K562 (cell line): Measurements from ENCODE around the gene IL6ST. TPM values are rescaled to one million over a fixed set of nuclear protein-coding genes. Genes with fewer than 3 reads are reported as not detected.

ENCODE experiments used
- ATF7 ChIP-seq: fragments of 450-650 bp; IDR thresholded peaks from 2 replicates; pipeline ENCODE4 v1.7.1; 2014; ENCODE audit warnings: mild to moderate bottlenecking, moderate library complexity
- BCOR ChIP-seq: fragments of 450-650 bp; IDR thresholded peaks from 2 replicates; pipeline ENCODE4 v1.6.1; 2016
- CBX2 ChIP-seq: fragments of 200-600 bp; sonication (generic); IDR thresholded peaks from one replicate; pipeline ENCODE4 v1.6.1; 2012; ENCODE audit warnings: mild to moderate bottlenecking, low read length, inconsistent platforms; ENCODE audit not compliant: insufficient read depth, poor library complexity, severe bottlenecking
- CBX5 ChIP-seq: IDR thresholded peaks from 2 replicates; pipeline ENCODE4 v1.6.1; 2014; ENCODE audit warnings: low read depth, borderline replicate concordance
- DDX20 ChIP-seq: fragments of 450-650 bp; IDR thresholded peaks from 2 replicates; pipeline ENCODE4 v1.6.1; 2016; ENCODE audit warnings: missing genetic modification characterization, low read depth, mild to moderate bottlenecking, missing compliant biosample characterization, moderate library complexity
- ELF1 ChIP-seq: fragments of 200-800 bp; sonication (Bioruptor generic); IDR thresholded peaks from 2 replicates; pipeline ENCODE4 v1.6.1; 2016; ENCODE audit warnings: missing genetic modification characterization, missing compliant biosample characterization
- HDGF ChIP-seq: fragments of 450-650 bp; IDR thresholded peaks from 2 replicates; pipeline ENCODE4 v1.6.1; 2016
- KLF1 ChIP-seq: fragments of 450-650 bp; IDR thresholded peaks from 2 replicates; pipeline ENCODE4 v1.6.1; 2016; ENCODE audit warnings: missing genetic modification characterization, missing compliant biosample characterization
- NR3C1 ChIP-seq: sonication (generic); formaldehyde crosslinking; IDR thresholded peaks from 2 replicates; pipeline ENCODE4 v1.8.1; 2022; ENCODE audit warnings: missing genetic modification reagents
- NR4A1 ChIP-seq, 2 experiments: fragments of 250-450 bp in 1 of 2; fragments of 450-650 bp in 1 of 2; sonication (Bioruptor Pico) in 1 of 2; IDR thresholded peaks; 2 replicates each; pipeline versions ENCODE4 v1.4.0 to v1.6.1; 2016 to 2020; ENCODE audit warnings: mild to moderate bottlenecking in 2 of 2, missing compliant biosample characterization in 1 of 2, missing genetic modification characterization in 1 of 2, moderate library complexity in 1 of 2
- SMARCE1 ChIP-seq: fragments of 450-650 bp; IDR thresholded peaks from 2 replicates; pipeline ENCODE4 v1.7.1; 2016; ENCODE audit warnings: mild to moderate bottlenecking
- TBP ChIP-seq: optimal IDR thresholded peaks from 2 replicates; pipeline ENCODE3; 2011; ENCODE audit warnings: low read depth, low read length, improper control_type of control experiment
- ZBED1 ChIP-seq: IDR thresholded peaks from 2 replicates; pipeline ENCODE4 v1.6.1; 2014
- polyA plus RNA-seq, 8 experiments: library from polyadenylated mRNA; depleted of rRNA in 4 of 8; stranded (reverse) in 5 of 8; unstranded in 3 of 8; fragments of >200 nt; fragmentation: Nextera tagmentation in 2 of 8; fragmentation: Illumina TruSeq in 1 of 8; extraction: Ambion mirVana in 2 of 8; extraction: Trizol in 1 of 8; gene quantifications; 2 replicates each; pipeline versions ENCODE4 v1.2.1 to v1.2.3, GENCODE V29; 2011 to 2014; ENCODE audit warnings: inconsistent platforms in 1 of 8, missing spikeins in 1 of 8
- total RNA-seq, 7 experiments: library from RNA; depleted of rRNA in 6 of 7; stranded (reverse); fragments of >200 nt in 6 of 7; fragmentation: Illumina TruSeq in 2 of 7; extraction: Trizol in 2 of 7; gene quantifications; 2 replicates each; pipeline versions ENCODE4 v1.2.1 to v1.2.3, GENCODE V29; 2011 to 2021; ENCODE audit warnings: low replicate concordance in 1 of 7
- TF ChIP-seq, protein P1 (sequence below): sonication (generic); formaldehyde crosslinking; IDR thresholded peaks from 2 replicates; pipeline ENCODE4 v1.8.0; 2022; ENCODE audit warnings: missing genetic modification reagents, mild to moderate bottlenecking, moderate library complexity, borderline replicate concordance
- TF ChIP-seq, protein P2 (sequence below): fragments of 250-450 bp; sonication (Bioruptor Pico); IDR thresholded peaks from 2 replicates; pipeline ENCODE4 v1.4.0; 2020; ENCODE audit warnings: mild to moderate bottlenecking, moderate library complexity
- TF ChIP-seq, protein P3 (sequence below): sonication (generic); formaldehyde crosslinking; IDR thresholded peaks from 2 replicates; pipeline ENCODE4 v1.8.1; 2023; ENCODE audit warnings: mild to moderate bottlenecking, missing genetic modification reagents
- TF ChIP-seq, protein P4 (sequence below): sonication (generic); formaldehyde crosslinking; IDR thresholded peaks from 2 replicates; pipeline ENCODE4 v1.8.0; 2023; ENCODE audit warnings: missing genetic modification reagents, mild to moderate bottlenecking, borderline replicate concordance

Gene IL6ST
- total and polyA plus RNA-seq, 9 of the 15 experiments (the other 6 are each of a cell fraction or from before 2014, with no cell fraction given) = 2.0 to 27.0 (median 7.9) TPM

DNA sequence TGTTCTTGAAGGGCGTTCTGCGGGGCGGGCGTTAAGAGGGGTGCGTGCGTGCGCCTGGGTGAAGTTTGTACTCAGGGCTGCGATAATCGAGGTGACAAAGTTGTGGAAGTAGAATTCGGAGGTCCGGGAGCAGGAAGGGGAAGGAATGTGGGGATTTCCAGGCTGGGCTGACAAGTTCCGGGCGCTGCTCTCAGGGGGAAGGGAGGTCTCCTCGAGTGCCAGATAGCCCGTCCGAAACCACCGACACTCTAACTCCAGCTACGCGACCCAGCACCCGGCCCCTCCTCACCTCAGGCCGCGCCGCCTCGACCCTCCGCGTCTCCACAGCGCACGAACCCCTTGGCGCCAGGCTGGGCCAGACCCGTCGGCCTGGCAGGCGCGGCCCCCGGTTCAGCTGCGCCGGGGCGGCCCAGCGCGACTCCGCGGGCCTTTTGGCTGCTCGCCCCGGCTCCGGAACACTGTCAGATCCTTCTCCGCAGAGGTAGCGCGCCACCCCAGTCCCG, at the start of gene IL6ST (continued):
- TF ChIP-seq, protein P1, sequence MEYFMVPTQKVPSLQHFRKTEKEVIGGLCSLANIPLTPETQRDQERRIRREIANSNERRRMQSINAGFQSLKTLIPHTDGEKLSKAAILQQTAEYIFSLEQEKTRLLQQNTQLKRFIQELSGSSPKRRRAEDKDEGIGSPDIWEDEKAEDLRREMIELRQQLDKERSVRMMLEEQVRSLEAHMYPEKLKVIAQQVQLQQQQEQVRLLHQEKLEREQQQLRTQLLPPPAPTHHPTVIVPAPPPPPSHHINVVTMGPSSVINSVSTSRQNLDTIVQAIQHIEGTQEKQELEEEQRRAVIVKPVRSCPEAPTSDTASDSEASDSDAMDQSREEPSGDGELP = no peak; the same call in 1 of the 2 replicates
- peak; percentile 46; the same call in 1 of the 2 replicates for TF ChIP-seq KLF1 (tag)
- TF ChIP-seq, protein P2, sequence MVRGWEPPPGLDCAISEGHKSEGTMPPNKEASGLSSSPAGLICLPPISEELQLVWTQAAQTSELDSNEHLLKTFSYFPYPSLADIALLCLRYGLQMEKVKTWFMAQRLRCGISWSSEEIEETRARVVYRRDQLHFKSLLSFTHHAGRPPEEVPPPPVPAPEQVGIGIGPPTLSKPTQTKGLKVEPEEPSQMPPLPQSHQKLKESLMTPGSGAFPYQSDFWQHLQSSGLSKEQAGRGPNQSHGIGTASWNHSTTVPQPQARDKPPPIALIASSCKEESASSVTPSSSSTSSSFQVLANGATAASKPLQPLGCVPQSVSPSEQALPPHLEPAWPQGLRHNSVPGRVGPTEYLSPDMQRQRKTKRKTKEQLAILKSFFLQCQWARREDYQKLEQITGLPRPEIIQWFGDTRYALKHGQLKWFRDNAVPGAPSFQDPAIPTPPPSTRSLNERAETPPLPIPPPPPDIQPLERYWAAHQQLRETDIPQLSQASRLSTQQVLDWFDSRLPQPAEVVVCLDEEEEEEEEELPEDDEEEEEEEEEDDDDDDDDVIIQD (CRISPR knock-in tag) = no peak
- TF ChIP-seq BCOR = peak; percentile 46; the same call in 1 of the 2 replicates
- no peak for TF ChIP-seq NR3C1 (CRISPR knock-in tag)
- TF ChIP-seq ELF1 (tag) = peak; percentile 54; the same call in 1 of the 2 replicates
- no peak for TF ChIP-seq CBX2
- TF ChIP-seq DDX20 = no peak
- TF ChIP-seq SMARCE1 = 0 out of 2 replicates have a peak, but pooled peaks have one; percentile 65
- TF ChIP-seq NR4A1 (CRISPR knock-in tag; IDR thresholded peaks at IDR 0.05) = no peak
- TF ChIP-seq NR4A1 (tag; IDR thresholded peaks at IDR 0.05) = no peak
- no peak; the same call in 1 of the 2 replicates for TF ChIP-seq ATF7
- no peak for TF ChIP-seq HDGF
- TF ChIP-seq, protein P3, sequence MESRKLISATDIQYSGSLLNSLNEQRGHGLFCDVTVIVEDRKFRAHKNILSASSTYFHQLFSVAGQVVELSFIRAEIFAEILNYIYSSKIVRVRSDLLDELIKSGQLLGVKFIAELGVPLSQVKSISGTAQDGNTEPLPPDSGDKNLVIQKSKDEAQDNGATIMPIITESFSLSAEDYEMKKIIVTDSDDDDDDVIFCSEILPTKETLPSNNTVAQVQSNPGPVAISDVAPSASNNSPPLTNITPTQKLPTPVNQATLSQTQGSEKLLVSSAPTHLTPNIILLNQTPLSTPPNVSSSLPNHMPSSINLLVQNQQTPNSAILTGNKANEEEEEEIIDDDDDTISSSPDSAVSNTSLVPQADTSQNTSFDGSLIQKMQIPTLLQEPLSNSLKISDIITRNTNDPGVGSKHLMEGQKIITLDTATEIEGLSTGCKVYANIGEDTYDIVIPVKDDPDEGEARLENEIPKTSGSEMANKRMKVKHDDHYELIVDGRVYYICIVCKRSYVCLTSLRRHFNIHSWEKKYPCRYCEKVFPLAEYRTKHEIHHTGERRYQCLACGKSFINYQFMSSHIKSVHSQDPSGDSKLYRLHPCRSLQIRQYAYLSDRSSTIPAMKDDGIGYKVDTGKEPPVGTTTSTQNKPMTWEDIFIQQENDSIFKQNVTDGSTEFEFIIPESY (CRISPR knock-in tag) = no peak
- TF ChIP-seq, protein P4, sequence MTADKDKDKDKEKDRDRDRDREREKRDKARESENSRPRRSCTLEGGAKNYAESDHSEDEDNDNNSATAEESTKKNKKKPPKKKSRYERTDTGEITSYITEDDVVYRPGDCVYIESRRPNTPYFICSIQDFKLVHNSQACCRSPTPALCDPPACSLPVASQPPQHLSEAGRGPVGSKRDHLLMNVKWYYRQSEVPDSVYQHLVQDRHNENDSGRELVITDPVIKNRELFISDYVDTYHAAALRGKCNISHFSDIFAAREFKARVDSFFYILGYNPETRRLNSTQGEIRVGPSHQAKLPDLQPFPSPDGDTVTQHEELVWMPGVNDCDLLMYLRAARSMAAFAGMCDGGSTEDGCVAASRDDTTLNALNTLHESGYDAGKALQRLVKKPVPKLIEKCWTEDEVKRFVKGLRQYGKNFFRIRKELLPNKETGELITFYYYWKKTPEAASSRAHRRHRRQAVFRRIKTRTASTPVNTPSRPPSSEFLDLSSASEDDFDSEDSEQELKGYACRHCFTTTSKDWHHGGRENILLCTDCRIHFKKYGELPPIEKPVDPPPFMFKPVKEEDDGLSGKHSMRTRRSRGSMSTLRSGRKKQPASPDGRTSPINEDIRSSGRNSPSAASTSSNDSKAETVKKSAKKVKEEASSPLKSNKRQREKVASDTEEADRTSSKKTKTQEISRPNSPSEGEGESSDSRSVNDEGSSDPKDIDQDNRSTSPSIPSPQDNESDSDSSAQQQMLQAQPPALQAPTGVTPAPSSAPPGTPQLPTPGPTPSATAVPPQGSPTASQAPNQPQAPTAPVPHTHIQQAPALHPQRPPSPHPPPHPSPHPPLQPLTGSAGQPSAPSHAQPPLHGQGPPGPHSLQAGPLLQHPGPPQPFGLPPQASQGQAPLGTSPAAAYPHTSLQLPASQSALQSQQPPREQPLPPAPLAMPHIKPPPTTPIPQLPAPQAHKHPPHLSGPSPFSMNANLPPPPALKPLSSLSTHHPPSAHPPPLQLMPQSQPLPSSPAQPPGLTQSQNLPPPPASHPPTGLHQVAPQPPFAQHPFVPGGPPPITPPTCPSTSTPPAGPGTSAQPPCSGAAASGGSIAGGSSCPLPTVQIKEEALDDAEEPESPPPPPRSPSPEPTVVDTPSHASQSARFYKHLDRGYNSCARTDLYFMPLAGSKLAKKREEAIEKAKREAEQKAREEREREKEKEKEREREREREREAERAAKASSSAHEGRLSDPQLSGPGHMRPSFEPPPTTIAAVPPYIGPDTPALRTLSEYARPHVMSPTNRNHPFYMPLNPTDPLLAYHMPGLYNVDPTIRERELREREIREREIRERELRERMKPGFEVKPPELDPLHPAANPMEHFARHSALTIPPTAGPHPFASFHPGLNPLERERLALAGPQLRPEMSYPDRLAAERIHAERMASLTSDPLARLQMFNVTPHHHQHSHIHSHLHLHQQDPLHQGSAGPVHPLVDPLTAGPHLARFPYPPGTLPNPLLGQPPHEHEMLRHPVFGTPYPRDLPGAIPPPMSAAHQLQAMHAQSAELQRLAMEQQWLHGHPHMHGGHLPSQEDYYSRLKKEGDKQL (CRISPR knock-in tag) = no peak
- no peak for TF ChIP-seq TBP
- TF ChIP-seq ZBED1 = no peak
- TF ChIP-seq CBX5 = no peak
